H9 (cell line): ENCODE data around the gene USP22. TPM values are rescaled to one million over a fixed set of nuclear protein-coding genes. Genes with fewer than 3 reads are reported as not detected.
A peak's percentile ranks its signal among the peaks of the same experiment; 100 is the strongest.

Source experiments
- DNase-seq: peaks from one replicate; pipeline ENCODE4 v3.0.0-alpha.2; 2017
- H2AFZ ChIP-seq: one replicate; pipeline ENCODE4 v1.6.1; 2013; ENCODE audit warnings: mild to moderate bottlenecking, low read length, control low read depth, moderate library complexity
- H2AK5ac ChIP-seq: 2 replicates; pipeline ENCODE4 v1.6.1; 2013; ENCODE audit warnings: low read length, control low read depth, mixed read lengths; ENCODE audit not compliant: insufficient read length
- H2BK120ac ChIP-seq: one replicate; pipeline ENCODE4 v1.6.1; 2013; ENCODE audit warnings: low read depth, mild to moderate bottlenecking, low read length, control low read depth, inconsistent platforms; ENCODE audit not compliant: poor library complexity, severe bottlenecking
- H2BK12ac ChIP-seq: 2 replicates; pipeline ENCODE4 v1.6.1; 2013; ENCODE audit warnings: low read length, control low read depth, mixed read lengths, low read depth; ENCODE audit not compliant: insufficient read length
- H2BK15ac ChIP-seq: 2 replicates; pipeline ENCODE4 v1.6.1; 2013; ENCODE audit warnings: low read depth, low read length, control low read depth
- H2BK20ac ChIP-seq: one replicate; pipeline ENCODE4 v1.6.1; 2013; ENCODE audit warnings: low read depth, mild to moderate bottlenecking, low read length, control low read depth, inconsistent platforms; ENCODE audit not compliant: poor library complexity, severe bottlenecking
- H2BK5ac ChIP-seq: 2 replicates; pipeline ENCODE4 v1.6.1; 2013; ENCODE audit warnings: low read length, control low read depth, mixed read lengths; ENCODE audit not compliant: insufficient read length
- H3K14ac ChIP-seq: 2 replicates; pipeline ENCODE4 v1.6.1; 2013; ENCODE audit warnings: low read length, control low read depth; ENCODE audit not compliant: insufficient read depth
- H3K18ac ChIP-seq: 2 replicates; pipeline ENCODE4 v1.6.1; 2013; ENCODE audit warnings: low read depth, mild to moderate bottlenecking, mixed read lengths, low read length, control low read depth; ENCODE audit not compliant: insufficient read length
- H3K23ac ChIP-seq: 2 replicates; pipeline ENCODE4 v1.6.1; 2013; ENCODE audit warnings: low read length, control low read depth, mixed read lengths, low read depth; ENCODE audit not compliant: insufficient read length
- H3K23me2 ChIP-seq: 2 replicates; pipeline ENCODE4 v1.6.1; 2013; ENCODE audit warnings: low read depth, mild to moderate bottlenecking, mixed read lengths, low read length, control low read depth; ENCODE audit not compliant: insufficient read length, poor library complexity, severe bottlenecking
- H3K27ac ChIP-seq: 2 replicates; pipeline ENCODE4 v1.5.1; 2013; ENCODE audit warnings: low read length, control low read depth, mixed read lengths, low read depth; ENCODE audit not compliant: insufficient read length
- H3K27me3 ChIP-seq: 2 replicates; pipeline ENCODE4 v1.6.1; 2013; ENCODE audit warnings: low read length, control low read depth, inconsistent platforms; ENCODE audit not compliant: insufficient read depth
- H3K4ac ChIP-seq: 2 replicates; pipeline ENCODE4 v1.6.1; 2013; ENCODE audit warnings: low read depth, mild to moderate bottlenecking, control low read depth, inconsistent platforms, low read length, moderate library complexity
- H3K4me1 ChIP-seq: 2 replicates; pipeline ENCODE4 v1.6.1; 2013; ENCODE audit warnings: low read length, control low read depth, inconsistent platforms; ENCODE audit not compliant: insufficient read depth
- H3K4me2 ChIP-seq: 2 replicates; pipeline ENCODE4 v1.6.1; 2013; ENCODE audit warnings: low read length, control low read depth, mixed read lengths; ENCODE audit not compliant: insufficient read length, insufficient read depth
- H3K56ac ChIP-seq: 2 replicates; pipeline ENCODE4 v1.6.1; 2013; ENCODE audit warnings: low read depth, mild to moderate bottlenecking, mixed read lengths, low read length, control low read depth; ENCODE audit not compliant: insufficient read length
- H3K79me1 ChIP-seq: 2 replicates; pipeline ENCODE4 v1.6.1; 2013; ENCODE audit warnings: low read depth, mild to moderate bottlenecking, moderate library complexity, low read length, control low read depth, inconsistent platforms; ENCODE audit not compliant: insufficient read depth, poor library complexity, severe bottlenecking
- H3K79me2 ChIP-seq: 2 replicates; pipeline ENCODE4 v1.6.1; 2013; ENCODE audit warnings: low read length, control low read depth, inconsistent platforms; ENCODE audit not compliant: insufficient read depth
- H3K9ac ChIP-seq: 2 replicates; pipeline ENCODE4 v1.6.1; 2013; ENCODE audit warnings: low read length, control low read depth, mixed read lengths; ENCODE audit not compliant: insufficient read length; ENCODE audit errors: extremely low read depth
- H3K9me3 ChIP-seq: one replicate; pipeline ENCODE4 v1.6.1; 2013; ENCODE audit warnings: low read depth, low read length, inconsistent platforms; ENCODE audit not compliant: control insufficient read depth
- H3T11ph ChIP-seq: one replicate; pipeline ENCODE4 v1.6.1; 2013; ENCODE audit warnings: mild to moderate bottlenecking, low read length, control low read depth, inconsistent platforms
- H4K20me1 ChIP-seq: one replicate; pipeline ENCODE4 v1.6.1; 2013; ENCODE audit not compliant: control insufficient read depth, insufficient read length, insufficient read depth
- H4K5ac ChIP-seq: 2 replicates; pipeline ENCODE4 v1.6.1; 2013; ENCODE audit warnings: low read depth, mild to moderate bottlenecking, mixed read lengths, low read length, control low read depth; ENCODE audit not compliant: insufficient read length
- H4K8ac ChIP-seq: replicated peaks from 2 replicates; pipeline ENCODE4 v1.6.1; 2013; ENCODE audit warnings: low read length, control low read depth, mixed read lengths, low read depth; ENCODE audit not compliant: insufficient read length
- H4K91ac ChIP-seq: 2 replicates; pipeline ENCODE4 v1.6.1; 2013; ENCODE audit warnings: low read depth, mild to moderate bottlenecking, moderate library complexity, mixed read lengths, low read length, control low read depth; ENCODE audit not compliant: insufficient read length
- H3K27ac Mint-ChIP-seq, 3 experiments: 2 replicates in 2 of 3; 3 replicates in 1 of 3; pipeline ENCODE4 v1.8.0; 2020 to 2021; ENCODE audit warnings: mixed read lengths in 3 of 3, mild to moderate bottlenecking in 1 of 3, moderate library complexity in 1 of 3
- H3K27me3 Mint-ChIP-seq: 2 replicates; pipeline ENCODE4 v1.8.0; 2021; ENCODE audit warnings: low read depth, mild to moderate bottlenecking, moderate library complexity, mixed read lengths
- H3K36me3 Mint-ChIP-seq, 3 experiments: 2 replicates in 2 of 3; 3 replicates in 1 of 3; pipeline ENCODE4 v1.8.0; 2020 to 2021; ENCODE audit warnings: low read depth in 3 of 3, mixed read lengths in 3 of 3; ENCODE audit not compliant: insufficient read depth in 1 of 3
- H3K4me1 Mint-ChIP-seq, 2 experiments: 2 replicates each; pipeline ENCODE4 v1.8.0; 2020; ENCODE audit warnings: mixed read lengths in 2 of 2
- H3K4me3 Mint-ChIP-seq, 2 experiments: 2 replicates in 1 of 2; 3 replicates in 1 of 2; pipeline ENCODE4 v1.8.0; 2020 to 2021; ENCODE audit warnings: mild to moderate bottlenecking in 2 of 2, mixed read lengths in 2 of 2, moderate library complexity in 1 of 2
- H3K9me3 Mint-ChIP-seq, 2 experiments: 2 replicates in 1 of 2; 3 replicates in 1 of 2; pipeline ENCODE4 v1.8.0; 2020; ENCODE audit warnings: mild to moderate bottlenecking in 2 of 2, mixed read lengths in 2 of 2, moderate library complexity in 1 of 2
- WGBS: extraction: QIAGEN DNeasy Blood & Tissue Kit; methylation state at CpG from one replicate; pipeline ENCODE4 v1.1.7; 2013; ENCODE audit warnings: missing lambda C conversion rate, low lambda C conversion rate, mixed read lengths; ENCODE audit not compliant: insufficient read length; ENCODE audit errors: extremely low coverage; 5-methylcytosine and 5-hydroxymethylcytosine counted together
- total RNA-seq: library from RNA; stranded (reverse); gene quantifications from 2 replicates; pipeline ENCODE4 v1.2.1, GENCODE V29; 2021
- TF ChIP-seq, protein P1 (sequence below): fragments of 200-600 bp; sonication (generic); conservative IDR thresholded peaks from 3 replicates; pipeline ENCODE4 v1.8.0; 2021; ENCODE audit warnings: antibody characterized with exemption, mild to moderate bottlenecking

USP22 gene
- total RNA-seq, 1 experiment from 2014 or later = 345 TPM

DNA sequence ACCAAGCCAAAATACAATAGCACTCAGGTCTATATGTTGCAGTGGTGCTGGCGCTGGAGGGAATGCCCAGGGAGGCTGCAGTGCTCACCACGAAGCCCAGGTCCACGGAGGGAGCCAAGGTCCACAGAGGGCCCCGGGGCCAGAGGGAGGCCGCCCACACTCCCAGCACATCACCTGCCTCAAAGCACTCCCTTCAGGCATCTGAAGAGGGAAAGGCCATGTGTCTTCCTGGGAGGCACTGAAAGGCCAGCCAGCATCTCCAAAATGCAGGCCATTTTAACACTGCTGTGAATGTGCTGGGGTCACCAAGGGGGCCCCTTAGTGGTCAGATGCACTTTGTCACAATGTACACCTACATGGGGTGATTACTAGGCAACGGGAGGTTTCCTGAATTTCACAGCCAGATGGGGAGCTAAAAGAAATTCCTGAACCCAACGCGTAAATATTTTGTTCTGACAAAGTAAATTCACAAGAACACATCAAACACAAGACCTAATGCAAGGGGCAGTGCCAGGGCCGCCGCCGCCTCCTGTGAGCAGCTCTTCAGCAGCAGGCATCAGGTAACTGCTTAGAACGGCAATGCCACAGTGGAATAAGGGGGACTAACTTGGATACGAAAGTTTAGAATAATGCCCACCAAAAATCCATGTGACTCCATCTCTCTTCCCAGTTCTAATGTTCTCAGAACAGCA, 42.8 kb downstream of the USP22 start:
- H3K4me1 Mint-ChIP-seq = peaks cover 24% of the 10 kb centered on the region in 2 experiments
- Histone ChIP-seq H3K4me1 (no peaks in the 10 kb centered on the region), H3T11ph (no peak overlapping the region), H2BK12ac (no peak overlapping the region), H4K20me1 (no peaks in the 10 kb centered on the region), H3K27me3 (no peaks in the 10 kb centered on the region), H4K8ac (no peak overlapping the region), H2AFZ (no peak overlapping the region), H3K4me2 (no peak overlapping the region), H3K23me2 (no peaks in the 10 kb centered on the region), H3K18ac (no peak overlapping the region), H3K56ac (no peak overlapping the region), H2AK5ac (no peak overlapping the region), H2BK120ac (no peak overlapping the region), H3K9ac (no peak overlapping the region), H3K27ac (no peak overlapping the region), H4K5ac (no peak overlapping the region), H3K79me1 (no peaks in the 10 kb centered on the region), H3K14ac (no peak overlapping the region; the same call in 1 of the 2 replicates), H2BK20ac (no peak overlapping the region), H2BK15ac (no peak overlapping the region), H3K23ac (no peak overlapping the region), H3K9me3 (no peaks in the 10 kb centered on the region), H3K79me2 (no peaks in the 10 kb centered on the region; the same call in 1 of the 2 replicates), H4K91ac (no peak overlapping the region), H3K4ac (no peak overlapping the region), H2BK5ac (no peak overlapping the region)
- WGBS = no CpG with 5 or more reads among the region's 13 CpGs
- TF ChIP-seq, protein P1, sequence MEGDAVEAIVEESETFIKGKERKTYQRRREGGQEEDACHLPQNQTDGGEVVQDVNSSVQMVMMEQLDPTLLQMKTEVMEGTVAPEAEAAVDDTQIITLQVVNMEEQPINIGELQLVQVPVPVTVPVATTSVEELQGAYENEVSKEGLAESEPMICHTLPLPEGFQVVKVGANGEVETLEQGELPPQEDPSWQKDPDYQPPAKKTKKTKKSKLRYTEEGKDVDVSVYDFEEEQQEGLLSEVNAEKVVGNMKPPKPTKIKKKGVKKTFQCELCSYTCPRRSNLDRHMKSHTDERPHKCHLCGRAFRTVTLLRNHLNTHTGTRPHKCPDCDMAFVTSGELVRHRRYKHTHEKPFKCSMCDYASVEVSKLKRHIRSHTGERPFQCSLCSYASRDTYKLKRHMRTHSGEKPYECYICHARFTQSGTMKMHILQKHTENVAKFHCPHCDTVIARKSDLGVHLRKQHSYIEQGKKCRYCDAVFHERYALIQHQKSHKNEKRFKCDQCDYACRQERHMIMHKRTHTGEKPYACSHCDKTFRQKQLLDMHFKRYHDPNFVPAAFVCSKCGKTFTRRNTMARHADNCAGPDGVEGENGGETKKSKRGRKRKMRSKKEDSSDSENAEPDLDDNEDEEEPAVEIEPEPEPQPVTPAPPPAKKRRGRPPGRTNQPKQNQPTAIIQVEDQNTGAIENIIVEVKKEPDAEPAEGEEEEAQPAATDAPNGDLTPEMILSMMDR = no peak
- no peak overlapping the region for H3K4me3 Mint-ChIP-seq
- peaks cover 30 to 66% (median 50%) of the 10 kb centered on the region in 3 experiments for H3K36me3 Mint-ChIP-seq
- no peaks in the 10 kb centered on the region; the same call in 1 of the 2 replicates for H3K27me3 Mint-ChIP-seq
- H3K9me3 Mint-ChIP-seq = no peaks in the 10 kb centered on the region
- H3K27ac Mint-ChIP-seq = peak overlapping the region in 2 of 3 experiments; percentile 62 to 93; a peak in 3 of 7 replicates
- no peak for DNase-seq
